Progenitor cell of endocrine pancreas (in vitro differentiated cells): ENCODE data around the gene ERI2. TPM values are rescaled to one million over a fixed set of nuclear protein-coding genes. Genes with fewer than 3 reads are reported as not detected.
"Not testable (repeated sequence)": the region's sequence is repeated elsewhere in the genome, so short reads cannot be mapped to it uniquely, and the experiment has no call there.

Experiments used
- DNase-seq: peaks from one replicate; pipeline ENCODE4 v3.0.0; 2021; ENCODE audit warnings: low spot score; ENCODE audit not compliant: unreplicated experiment
- H3K27ac Mint-ChIP-seq: 2 replicates; pipeline ENCODE4 v1.8.0; 2021; ENCODE audit warnings: mild to moderate bottlenecking, moderate library complexity, mixed read lengths
- H3K27me3 Mint-ChIP-seq: 2 replicates; pipeline ENCODE4 v1.8.0; 2021; ENCODE audit warnings: mixed read lengths
- H3K36me3 Mint-ChIP-seq: 2 replicates; pipeline ENCODE4 v1.8.0; 2022; ENCODE audit warnings: mixed read lengths; ENCODE audit not compliant: insufficient read depth
- H3K4me1 Mint-ChIP-seq: 2 replicates; pipeline ENCODE4 v1.8.0; 2021; ENCODE audit warnings: low read depth, mixed read lengths
- H3K4me3 Mint-ChIP-seq: 2 replicates; pipeline ENCODE4 v1.8.0; 2021; ENCODE audit warnings: low read depth, mild to moderate bottlenecking, moderate library complexity, mixed read lengths
- H3K9me3 Mint-ChIP-seq: 2 replicates; pipeline ENCODE4 v1.8.0; 2021; ENCODE audit warnings: low read depth, mixed read lengths
- CTCF ChIP-seq: fragments of 200-600 bp; sonication (generic); IDR thresholded peaks from one replicate; pipeline ENCODE4 v1.5.0; 2021; ENCODE audit warnings: antibody characterized with exemption, mild to moderate bottlenecking; ENCODE audit not compliant: unreplicated experiment
- total RNA-seq: library from RNA; stranded (reverse); gene quantifications from 2 replicates; pipeline ENCODE4 v1.2.1, GENCODE V29; 2021

The ERI2 gene
- total RNA-seq, 1 donor from 2014 or later = 22.3 TPM

- Mint-ChIP-seq H3K9me3 (peaks cover 17% of the 10 kb centered on the region), H3K4me3 (no peak overlapping the region), H3K36me3 (peaks cover 22% of the 10 kb centered on the region)
These were observed 45.1 kb downstream of the ERI2 start for GRCh38 chr16:20761175-20761574.

GRCh38 chr16:20760346-20760745, 45.9 kb downstream of the ERI2 start:
- Mint-ChIP-seq H3K27ac (no peak overlapping the region), H3K9me3 (peaks cover 17% of the 10 kb centered on the region), H3K4me3 (no peak overlapping the region), H3K4me1 (peaks cover 21% of the 10 kb centered on the region), H3K36me3 (peaks cover 22% of the 10 kb centered on the region), H3K27me3 (no peaks in the 10 kb centered on the region)
- TF ChIP-seq CTCF = no peak
- DNase-seq = no peak

More at GRCh38 chr16:20761175-20761574, 45.1 kb downstream of the ERI2 start:
- DNase-seq = no peak
- Mint-ChIP-seq H3K4me1 (peaks cover 21% of the 10 kb centered on the region), H3K27ac (no peak overlapping the region), H3K27me3 (no peaks in the 10 kb centered on the region)
- TF ChIP-seq CTCF = no peak

- H3K27me3 Mint-ChIP-seq = peaks cover 15% of the 10 kb centered on the region
- not testable (repeated sequence) for DNase-seq, H3K4me3 Mint-ChIP-seq, H3K4me1 Mint-ChIP-seq, H3K27ac Mint-ChIP-seq, H3K9me3 Mint-ChIP-seq, H3K36me3 Mint-ChIP-seq
These were observed 50.5 kb downstream of the ERI2 start for GRCh38 chr16:20755799-20756198.

- no peak for TF ChIP-seq CTCF
- Mint-ChIP-seq H3K4me1 (no peaks in the 10 kb centered on the region), H3K27ac (no peak overlapping the region), H3K27me3 (peaks cover 17% of the 10 kb centered on the region), H3K36me3 (peaks cover under 1% of the 10 kb centered on the region), H3K9me3 (no peaks in the 10 kb centered on the region), H3K4me3 (no peak overlapping the region)
- DNase-seq = no peak
These were observed 51.0 kb downstream of the ERI2 start for GRCh38 chr16:20755238-20755637.

GRCh38 chr16:20753727-20754126, 52.5 kb downstream of the ERI2 start:
- H3K27me3 Mint-ChIP-seq = peaks cover 17% of the 10 kb centered on the region
- no peak overlapping the region for H3K4me3 Mint-ChIP-seq
- TF ChIP-seq CTCF = no peak
- H3K36me3 Mint-ChIP-seq = no peaks in the 10 kb centered on the region
- DNase-seq = no peak
- H3K4me1 Mint-ChIP-seq = no peaks in the 10 kb centered on the region
- no peak overlapping the region for H3K27ac Mint-ChIP-seq
- no peaks in the 10 kb centered on the region for H3K9me3 Mint-ChIP-seq

GRCh38 chr16:20750558-20750957, 55.7 kb downstream of the ERI2 start:
- Mint-ChIP-seq H3K27me3 (peaks cover 17% of the 10 kb centered on the region), H3K9me3 (peaks cover 11% of the 10 kb centered on the region), H3K4me3 (no peak overlapping the region), H3K36me3 (peaks cover 5% of the 10 kb centered on the region), H3K27ac (no peak overlapping the region), H3K4me1 (no peaks in the 10 kb centered on the region)
- DNase-seq = no peak
- no peak for TF ChIP-seq CTCF
